Neural cell (in vitro differentiated cells): ENCODE data around the gene KMT5B. TPM values are rescaled to one million over a fixed set of nuclear protein-coding genes. Genes with fewer than 3 reads are reported as not detected.

Experiments used
- H2AFZ ChIP-seq: fragments of 200-600, 300-800 bp; sonication (generic), shearing (Covaris generic); 2 replicates; pipeline ENCODE4 v1.6.0; 2014; ENCODE audit warnings: low read depth, mild to moderate bottlenecking, antibody characterized with exemption, low read length, moderate library complexity
- H3F3A ChIP-seq: fragments of 200-600 bp; shearing (Covaris generic); 2 replicates; pipeline ENCODE4 v1.6.1; 2016; ENCODE audit warnings: mild to moderate bottlenecking, moderate library complexity, mixed read lengths, antibody characterized with exemption, low read length; ENCODE audit not compliant: insufficient read depth, poor library complexity, severe bottlenecking
- H3K27ac ChIP-seq: fragments of 200-600, 300-800 bp; sonication (generic), shearing (Covaris generic); 2 replicates; pipeline ENCODE4 v1.5.1; 2014; ENCODE audit warnings: mild to moderate bottlenecking, low read length, moderate library complexity
- H3K27me3 ChIP-seq: fragments of 300-800, 200-600 bp; sonication (generic), shearing (Covaris generic); 2 replicates; pipeline ENCODE4 v1.6.0; 2014; ENCODE audit warnings: mild to moderate bottlenecking, low read depth, low read length, moderate library complexity; ENCODE audit not compliant: insufficient read depth
- H3K36me3 ChIP-seq: fragments of 300-800, 200-600 bp; sonication (generic), shearing (Covaris generic); 2 replicates; pipeline ENCODE4 v1.5.1; 2014; ENCODE audit warnings: mild to moderate bottlenecking, antibody characterized with exemption, low read length, moderate library complexity; ENCODE audit not compliant: insufficient read depth
- H3K4me2 ChIP-seq: fragments of 300-800, 200-600 bp; sonication (generic), shearing (Covaris generic); 2 replicates; pipeline ENCODE4 v1.6.0; 2014; ENCODE audit warnings: mild to moderate bottlenecking, low read length
- H3K4me3 ChIP-seq: fragments of 300-800, 200-600 bp; sonication (generic), shearing (Covaris generic); 2 replicates; pipeline ENCODE4 v1.5.1; 2014; ENCODE audit warnings: mild to moderate bottlenecking, low read length, moderate library complexity
- H3K79me2 ChIP-seq: fragments of 200-600 bp; shearing (Covaris generic); replicated peaks from 2 replicates; pipeline ENCODE4 v1.6.0; 2014; ENCODE audit warnings: mild to moderate bottlenecking, low read length, moderate library complexity; ENCODE audit not compliant: insufficient read depth
- H3K9ac ChIP-seq: fragments of 300-800, 200-600 bp; sonication (generic), shearing (Covaris generic); 2 replicates; pipeline ENCODE4 v1.6.1; 2016; ENCODE audit warnings: mild to moderate bottlenecking, low read length, mixed read lengths
- H3K9me2 ChIP-seq: fragments of 200-600 bp; shearing (Covaris generic); 2 replicates; pipeline ENCODE4 v1.6.1; 2016; ENCODE audit warnings: mild to moderate bottlenecking, low read length, mixed read lengths; ENCODE audit not compliant: insufficient read depth
- H3K9me3 ChIP-seq: fragments of 200-600, 300-800 bp; sonication (generic), shearing (Covaris generic); 2 replicates; pipeline ENCODE4 v1.6.1; 2016; ENCODE audit warnings: mild to moderate bottlenecking, mixed run types, low read length, moderate library complexity, mixed read lengths
- H4K20me1 ChIP-seq: fragments of 200-600 bp; shearing (Covaris generic); 2 replicates; pipeline ENCODE4 v1.6.1; 2016; ENCODE audit warnings: mild to moderate bottlenecking, mixed run types; ENCODE audit not compliant: insufficient read depth
- EP300 ChIP-seq: fragments of 450-650 bp; conservative IDR thresholded peaks from 2 replicates; pipeline ENCODE4 v1.6.1; 2014; ENCODE audit warnings: antibody characterized with exemption, mild to moderate bottlenecking, moderate library complexity; ENCODE audit not compliant: poor library complexity, severe bottlenecking
- EZH2 ChIP-seq: fragments of 200-600, 300-800 bp; shearing (Covaris generic), sonication (generic); IDR thresholded peaks from 2 replicates; pipeline ENCODE4 v1.6.1; 2014; ENCODE audit warnings: antibody characterized with exemption, low read length, borderline replicate concordance, mild to moderate bottlenecking; ENCODE audit not compliant: insufficient read depth, poor library complexity, severe bottlenecking
- MXI1 ChIP-seq: fragments of 450-650 bp; conservative IDR thresholded peaks from 2 replicates; pipeline ENCODE4 v1.6.1; 2014; ENCODE audit warnings: antibody characterized with exemption, mild to moderate bottlenecking; ENCODE audit not compliant: poor library complexity, severe bottlenecking
- POLR2AphosphoS5 ChIP-seq: IDR thresholded peaks from 2 replicates; pipeline ENCODE4 v1.6.1; 2012
- RAD21 ChIP-seq: fragments of 450-650 bp; conservative IDR thresholded peaks from 2 replicates; pipeline ENCODE4 v1.6.1; 2014; ENCODE audit warnings: antibody characterized with exemption, mild to moderate bottlenecking, moderate library complexity
- REST ChIP-seq: IDR thresholded peaks from 2 replicates; pipeline ENCODE4 v1.6.1; 2012; ENCODE audit warnings: borderline replicate concordance
- SMC3 ChIP-seq: fragments of 450-650 bp; conservative IDR thresholded peaks from 2 replicates; pipeline ENCODE4 v1.6.1; 2014; ENCODE audit warnings: antibody characterized with exemption, mild to moderate bottlenecking, moderate library complexity; ENCODE audit not compliant: poor library complexity
- TAF1 ChIP-seq: IDR thresholded peaks from 2 replicates; pipeline ENCODE4 v1.6.1; 2012; ENCODE audit warnings: low read depth
- polyA plus RNA-seq: library from polyadenylated mRNA; depleted of rRNA; stranded (reverse); fragments of >200 nt; gene quantifications from 2 replicates; pipeline ENCODE4 v1.2.3, GENCODE V29; 2014
- TF ChIP-seq, protein P1 (sequence below): fragments of 450-650 bp; IDR thresholded peaks from 2 replicates; pipeline ENCODE4 v1.5.1; 2014; ENCODE audit warnings: antibody characterized with exemption, mild to moderate bottlenecking, moderate library complexity; ENCODE audit not compliant: poor library complexity, severe bottlenecking

KMT5B gene
- polyA plus RNA-seq, 1 donor from 2014 or later = 107 TPM

DNA sequence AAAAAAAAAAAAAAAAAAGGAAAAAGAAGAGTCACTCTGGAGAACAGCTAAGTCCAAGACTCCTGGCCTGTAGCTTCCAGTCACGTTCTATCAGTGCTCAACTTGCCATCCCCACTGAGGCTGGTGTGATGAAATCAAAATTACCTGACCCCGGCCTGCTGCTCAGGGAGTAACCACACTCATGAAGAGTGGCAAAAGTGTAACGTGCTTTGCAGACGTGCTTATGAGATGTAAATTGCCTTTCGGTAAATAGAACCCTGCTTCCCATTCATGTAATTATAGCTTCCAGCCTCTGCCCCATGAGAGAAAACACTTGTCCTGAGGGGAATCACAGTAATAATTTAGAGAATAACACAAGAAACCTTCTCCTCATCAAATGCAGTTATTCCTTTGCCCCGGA lies 63.7 kb downstream of the KMT5B start:
- Histone ChIP-seq H3K27ac (no peak overlapping the region), H2AFZ (no peak overlapping the region), H3K9ac (no peak overlapping the region), H3K4me2 (no peak overlapping the region), H4K20me1 (no peaks in the 10 kb centered on the region), H3K4me3 (no peak overlapping the region), H3K79me2 (no peaks in the 10 kb centered on the region), H3K36me3 (no peaks in the 10 kb centered on the region), H3K27me3 (no peaks in the 10 kb centered on the region), H3K9me3 (no peaks in the 10 kb centered on the region), H3F3A (no peaks in the 10 kb centered on the region), H3K9me2 (no peaks in the 10 kb centered on the region)
- no peak for TF ChIP-seq EZH2

DNA sequence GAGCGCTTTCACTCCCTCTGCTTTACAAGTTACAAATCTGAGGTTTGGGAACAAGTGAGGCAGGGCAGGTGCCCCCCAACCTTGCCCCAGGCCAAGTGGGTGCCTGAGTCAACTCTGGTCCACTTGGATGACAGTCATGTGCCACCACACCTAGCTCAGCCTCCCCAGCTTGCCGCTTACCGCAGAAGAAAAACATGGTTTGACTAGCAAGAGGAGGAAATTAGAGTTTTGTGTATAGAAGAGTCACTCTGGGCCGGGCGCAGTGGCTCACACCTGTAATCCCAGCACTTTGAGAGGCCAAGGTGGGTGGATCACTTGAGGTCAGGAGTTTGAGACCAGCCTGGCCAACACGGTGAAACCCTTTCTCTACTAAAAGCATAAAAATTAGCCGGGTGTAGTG lies 64.2 kb downstream of the KMT5B start:
- no peak for TF ChIP-seq TAF1
- no peak for TF ChIP-seq MXI1
- TF ChIP-seq RAD21 = no peak
- no peak for TF ChIP-seq POLR2AphosphoS5
- TF ChIP-seq EZH2 = no peak
- TF ChIP-seq, protein P1, sequence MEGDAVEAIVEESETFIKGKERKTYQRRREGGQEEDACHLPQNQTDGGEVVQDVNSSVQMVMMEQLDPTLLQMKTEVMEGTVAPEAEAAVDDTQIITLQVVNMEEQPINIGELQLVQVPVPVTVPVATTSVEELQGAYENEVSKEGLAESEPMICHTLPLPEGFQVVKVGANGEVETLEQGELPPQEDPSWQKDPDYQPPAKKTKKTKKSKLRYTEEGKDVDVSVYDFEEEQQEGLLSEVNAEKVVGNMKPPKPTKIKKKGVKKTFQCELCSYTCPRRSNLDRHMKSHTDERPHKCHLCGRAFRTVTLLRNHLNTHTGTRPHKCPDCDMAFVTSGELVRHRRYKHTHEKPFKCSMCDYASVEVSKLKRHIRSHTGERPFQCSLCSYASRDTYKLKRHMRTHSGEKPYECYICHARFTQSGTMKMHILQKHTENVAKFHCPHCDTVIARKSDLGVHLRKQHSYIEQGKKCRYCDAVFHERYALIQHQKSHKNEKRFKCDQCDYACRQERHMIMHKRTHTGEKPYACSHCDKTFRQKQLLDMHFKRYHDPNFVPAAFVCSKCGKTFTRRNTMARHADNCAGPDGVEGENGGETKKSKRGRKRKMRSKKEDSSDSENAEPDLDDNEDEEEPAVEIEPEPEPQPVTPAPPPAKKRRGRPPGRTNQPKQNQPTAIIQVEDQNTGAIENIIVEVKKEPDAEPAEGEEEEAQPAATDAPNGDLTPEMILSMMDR = no peak
- no peak for TF ChIP-seq REST
- TF ChIP-seq SMC3 = no peak
- no peak for TF ChIP-seq EP300
- H2AFZ ChIP-seq = no peak overlapping the region

More for the DNA sequence above, 64.2 kb downstream of the KMT5B start:
- no peaks in the 10 kb centered on the region for H3K9me3 ChIP-seq
- H3K36me3 ChIP-seq = no peaks in the 10 kb centered on the region
- H3K4me2 ChIP-seq = no peak overlapping the region
- no peaks in the 10 kb centered on the region for H4K20me1 ChIP-seq
- H3K27ac ChIP-seq = no peak overlapping the region
- no peaks in the 10 kb centered on the region for H3K9me2 ChIP-seq
- no peak overlapping the region for H3K4me3 ChIP-seq
- no peaks in the 10 kb centered on the region for H3K79me2 ChIP-seq
- no peaks in the 10 kb centered on the region for H3K27me3 ChIP-seq
- no peaks in the 10 kb centered on the region for H3F3A ChIP-seq
- H3K9ac ChIP-seq = no peak overlapping the region
